H9 (cell line): ENCODE results near the gene NOS3. TPM values are rescaled to one million over a fixed set of nuclear protein-coding genes. Genes with fewer than 3 reads are reported as not detected.

ENCODE experiments used
- DNase-seq: peaks from one replicate; pipeline ENCODE4 v3.0.0-alpha.2; 2017
- H2AFZ ChIP-seq: one replicate; pipeline ENCODE4 v1.6.1; 2013; ENCODE audit warnings: mild to moderate bottlenecking, low read length, control low read depth, moderate library complexity
- H2AK5ac ChIP-seq: 2 replicates; pipeline ENCODE4 v1.6.1; 2013; ENCODE audit warnings: low read length, control low read depth, mixed read lengths; ENCODE audit not compliant: insufficient read length
- H2BK120ac ChIP-seq: one replicate; pipeline ENCODE4 v1.6.1; 2013; ENCODE audit warnings: low read depth, mild to moderate bottlenecking, low read length, control low read depth, inconsistent platforms; ENCODE audit not compliant: poor library complexity, severe bottlenecking
- H2BK12ac ChIP-seq: 2 replicates; pipeline ENCODE4 v1.6.1; 2013; ENCODE audit warnings: low read length, control low read depth, mixed read lengths, low read depth; ENCODE audit not compliant: insufficient read length
- H2BK15ac ChIP-seq: 2 replicates; pipeline ENCODE4 v1.6.1; 2013; ENCODE audit warnings: low read depth, low read length, control low read depth
- H2BK20ac ChIP-seq: one replicate; pipeline ENCODE4 v1.6.1; 2013; ENCODE audit warnings: low read depth, mild to moderate bottlenecking, low read length, control low read depth, inconsistent platforms; ENCODE audit not compliant: poor library complexity, severe bottlenecking
- H2BK5ac ChIP-seq: 2 replicates; pipeline ENCODE4 v1.6.1; 2013; ENCODE audit warnings: low read length, control low read depth, mixed read lengths; ENCODE audit not compliant: insufficient read length
- H3K14ac ChIP-seq: 2 replicates; pipeline ENCODE4 v1.6.1; 2013; ENCODE audit warnings: low read length, control low read depth; ENCODE audit not compliant: insufficient read depth
- H3K18ac ChIP-seq: 2 replicates; pipeline ENCODE4 v1.6.1; 2013; ENCODE audit warnings: low read depth, mild to moderate bottlenecking, mixed read lengths, low read length, control low read depth; ENCODE audit not compliant: insufficient read length
- H3K23ac ChIP-seq: 2 replicates; pipeline ENCODE4 v1.6.1; 2013; ENCODE audit warnings: low read length, control low read depth, mixed read lengths, low read depth; ENCODE audit not compliant: insufficient read length
- H3K23me2 ChIP-seq: 2 replicates; pipeline ENCODE4 v1.6.1; 2013; ENCODE audit warnings: low read depth, mild to moderate bottlenecking, mixed read lengths, low read length, control low read depth; ENCODE audit not compliant: insufficient read length, poor library complexity, severe bottlenecking
- H3K27ac ChIP-seq: 2 replicates; pipeline ENCODE4 v1.5.1; 2013; ENCODE audit warnings: low read length, control low read depth, mixed read lengths, low read depth; ENCODE audit not compliant: insufficient read length
- H3K27me3 ChIP-seq: 2 replicates; pipeline ENCODE4 v1.6.1; 2013; ENCODE audit warnings: low read length, control low read depth, inconsistent platforms; ENCODE audit not compliant: insufficient read depth
- H3K4ac ChIP-seq: 2 replicates; pipeline ENCODE4 v1.6.1; 2013; ENCODE audit warnings: low read depth, mild to moderate bottlenecking, control low read depth, inconsistent platforms, low read length, moderate library complexity
- H3K4me1 ChIP-seq: 2 replicates; pipeline ENCODE4 v1.6.1; 2013; ENCODE audit warnings: low read length, control low read depth, inconsistent platforms; ENCODE audit not compliant: insufficient read depth
- H3K4me2 ChIP-seq: 2 replicates; pipeline ENCODE4 v1.6.1; 2013; ENCODE audit warnings: low read length, control low read depth, mixed read lengths; ENCODE audit not compliant: insufficient read length, insufficient read depth
- H3K56ac ChIP-seq: 2 replicates; pipeline ENCODE4 v1.6.1; 2013; ENCODE audit warnings: low read depth, mild to moderate bottlenecking, mixed read lengths, low read length, control low read depth; ENCODE audit not compliant: insufficient read length
- H3K79me1 ChIP-seq: 2 replicates; pipeline ENCODE4 v1.6.1; 2013; ENCODE audit warnings: low read depth, mild to moderate bottlenecking, moderate library complexity, low read length, control low read depth, inconsistent platforms; ENCODE audit not compliant: insufficient read depth, poor library complexity, severe bottlenecking
- H3K79me2 ChIP-seq: 2 replicates; pipeline ENCODE4 v1.6.1; 2013; ENCODE audit warnings: low read length, control low read depth, inconsistent platforms; ENCODE audit not compliant: insufficient read depth
- H3K9ac ChIP-seq: 2 replicates; pipeline ENCODE4 v1.6.1; 2013; ENCODE audit warnings: low read length, control low read depth, mixed read lengths; ENCODE audit not compliant: insufficient read length; ENCODE audit errors: extremely low read depth
- H3K9me3 ChIP-seq: one replicate; pipeline ENCODE4 v1.6.1; 2013; ENCODE audit warnings: low read depth, low read length, inconsistent platforms; ENCODE audit not compliant: control insufficient read depth
- H3T11ph ChIP-seq: one replicate; pipeline ENCODE4 v1.6.1; 2013; ENCODE audit warnings: mild to moderate bottlenecking, low read length, control low read depth, inconsistent platforms
- H4K20me1 ChIP-seq: one replicate; pipeline ENCODE4 v1.6.1; 2013; ENCODE audit not compliant: control insufficient read depth, insufficient read length, insufficient read depth
- H4K5ac ChIP-seq: 2 replicates; pipeline ENCODE4 v1.6.1; 2013; ENCODE audit warnings: low read depth, mild to moderate bottlenecking, mixed read lengths, low read length, control low read depth; ENCODE audit not compliant: insufficient read length
- H4K8ac ChIP-seq: replicated peaks from 2 replicates; pipeline ENCODE4 v1.6.1; 2013; ENCODE audit warnings: low read length, control low read depth, mixed read lengths, low read depth; ENCODE audit not compliant: insufficient read length
- H4K91ac ChIP-seq: 2 replicates; pipeline ENCODE4 v1.6.1; 2013; ENCODE audit warnings: low read depth, mild to moderate bottlenecking, moderate library complexity, mixed read lengths, low read length, control low read depth; ENCODE audit not compliant: insufficient read length
- H3K27ac Mint-ChIP-seq, 3 experiments: 2 replicates in 2 of 3; 3 replicates in 1 of 3; pipeline ENCODE4 v1.8.0; 2020 to 2021; ENCODE audit warnings: mixed read lengths in 3 of 3, mild to moderate bottlenecking in 1 of 3, moderate library complexity in 1 of 3
- H3K27me3 Mint-ChIP-seq: 2 replicates; pipeline ENCODE4 v1.8.0; 2021; ENCODE audit warnings: low read depth, mild to moderate bottlenecking, moderate library complexity, mixed read lengths
- H3K36me3 Mint-ChIP-seq, 3 experiments: 2 replicates in 2 of 3; 3 replicates in 1 of 3; pipeline ENCODE4 v1.8.0; 2020 to 2021; ENCODE audit warnings: low read depth in 3 of 3, mixed read lengths in 3 of 3; ENCODE audit not compliant: insufficient read depth in 1 of 3
- H3K4me1 Mint-ChIP-seq, 2 experiments: 2 replicates each; pipeline ENCODE4 v1.8.0; 2020; ENCODE audit warnings: mixed read lengths in 2 of 2
- H3K4me3 Mint-ChIP-seq, 2 experiments: 2 replicates in 1 of 2; 3 replicates in 1 of 2; pipeline ENCODE4 v1.8.0; 2020 to 2021; ENCODE audit warnings: mild to moderate bottlenecking in 2 of 2, mixed read lengths in 2 of 2, moderate library complexity in 1 of 2
- H3K9me3 Mint-ChIP-seq, 2 experiments: 2 replicates in 1 of 2; 3 replicates in 1 of 2; pipeline ENCODE4 v1.8.0; 2020; ENCODE audit warnings: mild to moderate bottlenecking in 2 of 2, mixed read lengths in 2 of 2, moderate library complexity in 1 of 2
- WGBS: extraction: QIAGEN DNeasy Blood & Tissue Kit; methylation state at CpG from one replicate; pipeline ENCODE4 v1.1.7; 2013; ENCODE audit warnings: missing lambda C conversion rate, low lambda C conversion rate, mixed read lengths; ENCODE audit not compliant: insufficient read length; ENCODE audit errors: extremely low coverage; 5-methylcytosine and 5-hydroxymethylcytosine counted together
- total RNA-seq: library from RNA; stranded (reverse); gene quantifications from 2 replicates; pipeline ENCODE4 v1.2.1, GENCODE V29; 2021
- TF ChIP-seq, protein P1 (sequence below): fragments of 200-600 bp; sonication (generic); conservative IDR thresholded peaks from 3 replicates; pipeline ENCODE4 v1.8.0; 2021; ENCODE audit warnings: antibody characterized with exemption, mild to moderate bottlenecking

Gene NOS3
- total RNA-seq, 1 experiment from 2014 or later, result 4.5 TPM

DNA sequence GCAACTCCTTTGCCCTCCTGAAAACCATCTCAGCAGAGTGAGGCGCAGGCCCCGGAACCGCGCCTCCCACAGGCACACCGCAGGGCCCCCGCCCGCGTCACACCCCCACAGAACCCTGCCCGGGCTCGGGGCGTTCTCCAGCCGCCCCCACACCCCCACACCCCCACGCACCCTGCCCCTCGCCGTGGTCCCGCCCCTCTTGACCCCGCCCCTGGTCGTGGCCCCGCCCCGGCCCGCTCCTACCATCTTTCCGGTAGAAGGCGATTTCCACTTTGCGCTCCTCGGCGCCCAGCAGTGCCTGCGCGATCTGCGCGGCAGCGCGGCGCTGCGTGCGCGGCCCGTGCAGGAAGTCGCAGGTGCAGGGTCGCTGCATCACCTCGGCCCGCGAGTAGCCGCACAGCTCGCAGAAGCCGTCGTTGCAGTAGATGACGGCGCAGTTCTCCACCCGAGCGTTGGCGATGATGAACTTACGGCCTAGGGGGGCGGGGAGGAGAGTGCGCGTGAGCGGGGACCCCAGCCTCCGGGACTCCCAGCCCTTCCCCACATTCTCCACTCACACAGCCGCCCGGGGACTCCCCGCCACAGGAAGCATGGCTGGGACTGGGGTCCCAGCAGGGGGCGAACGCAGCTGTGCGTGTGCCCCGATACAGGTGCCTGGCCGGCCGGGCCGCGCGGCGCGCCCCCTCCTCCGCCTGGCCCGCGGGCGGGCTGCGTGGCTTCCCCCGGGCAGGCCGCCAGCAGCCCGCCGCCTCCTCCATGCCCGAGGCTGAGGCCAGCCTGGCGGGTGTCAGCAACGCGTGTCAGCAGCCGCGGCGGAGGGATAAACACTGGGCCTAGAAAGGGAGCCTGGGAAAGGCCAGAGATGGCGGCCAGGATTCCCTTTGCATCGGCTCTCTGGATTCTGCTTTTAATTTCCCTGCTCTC lies 16.1 kb upstream of the NOS3 start:
- H3K27ac Mint-ChIP-seq, result no peak overlapping the region
- H3K9ac ChIP-seq, result no peak overlapping the region
- DNase-seq, result peak; percentile 49
- H3K4me2 ChIP-seq, result peak overlapping the region; percentile 75
- no peak overlapping the region for H4K5ac ChIP-seq
- peaks cover 0 to 3% (median 0%) of the 10 kb centered on the region in 3 experiments; a peak in 3 of 7 replicates for H3K36me3 Mint-ChIP-seq
- H3K18ac ChIP-seq, result no peak overlapping the region
- no peaks in the 10 kb centered on the region for H3K79me1 ChIP-seq
- no peak overlapping the region for H2BK12ac ChIP-seq
- H4K20me1 ChIP-seq, result no peaks in the 10 kb centered on the region
- H3K27me3 Mint-ChIP-seq, result peaks cover 60% of the 10 kb centered on the region
- H3K9me3 Mint-ChIP-seq, result no peaks in the 10 kb centered on the region; a peak in 2 of 5 replicates
- peaks cover 47 to 64% of the 10 kb centered on the region in 2 experiments for H3K4me1 Mint-ChIP-seq
- no peak overlapping the region for H3T11ph ChIP-seq
- peaks cover 5% of the 10 kb centered on the region; the same call in 1 of the 2 replicates for H3K4me1 ChIP-seq
- H4K91ac ChIP-seq, result no peak overlapping the region
- H3K9me3 ChIP-seq, result no peaks in the 10 kb centered on the region
- H3K4ac ChIP-seq, result no peak overlapping the region
- H3K27ac ChIP-seq, result no peak overlapping the region
- H3K56ac ChIP-seq, result no peak overlapping the region
- H3K27me3 ChIP-seq, result peaks cover 7% of the 10 kb centered on the region; the same call in 1 of the 2 replicates
- no peak overlapping the region for H3K14ac ChIP-seq
- TF ChIP-seq, protein P1, sequence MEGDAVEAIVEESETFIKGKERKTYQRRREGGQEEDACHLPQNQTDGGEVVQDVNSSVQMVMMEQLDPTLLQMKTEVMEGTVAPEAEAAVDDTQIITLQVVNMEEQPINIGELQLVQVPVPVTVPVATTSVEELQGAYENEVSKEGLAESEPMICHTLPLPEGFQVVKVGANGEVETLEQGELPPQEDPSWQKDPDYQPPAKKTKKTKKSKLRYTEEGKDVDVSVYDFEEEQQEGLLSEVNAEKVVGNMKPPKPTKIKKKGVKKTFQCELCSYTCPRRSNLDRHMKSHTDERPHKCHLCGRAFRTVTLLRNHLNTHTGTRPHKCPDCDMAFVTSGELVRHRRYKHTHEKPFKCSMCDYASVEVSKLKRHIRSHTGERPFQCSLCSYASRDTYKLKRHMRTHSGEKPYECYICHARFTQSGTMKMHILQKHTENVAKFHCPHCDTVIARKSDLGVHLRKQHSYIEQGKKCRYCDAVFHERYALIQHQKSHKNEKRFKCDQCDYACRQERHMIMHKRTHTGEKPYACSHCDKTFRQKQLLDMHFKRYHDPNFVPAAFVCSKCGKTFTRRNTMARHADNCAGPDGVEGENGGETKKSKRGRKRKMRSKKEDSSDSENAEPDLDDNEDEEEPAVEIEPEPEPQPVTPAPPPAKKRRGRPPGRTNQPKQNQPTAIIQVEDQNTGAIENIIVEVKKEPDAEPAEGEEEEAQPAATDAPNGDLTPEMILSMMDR, result peak; percentile 36; the same call in 1 of the 3 replicates
- H3K79me2 ChIP-seq, result no peaks in the 10 kb centered on the region
- no peak overlapping the region for H2AFZ ChIP-seq
- no peak overlapping the region for H2AK5ac ChIP-seq
- WGBS, result no CpG with 5 or more reads among the region's 89 CpGs
- H4K8ac ChIP-seq, result no peak overlapping the region
- no peak overlapping the region for H2BK120ac ChIP-seq
- H2BK5ac ChIP-seq, result no peak overlapping the region
- no peak overlapping the region for H2BK20ac ChIP-seq
- H3K23ac ChIP-seq, result no peak overlapping the region
- H3K4me3 Mint-ChIP-seq, result peak overlapping the region; percentile 72 to 90
- H3K23me2 ChIP-seq, result peaks cover 19% of the 10 kb centered on the region
- no peak overlapping the region for H2BK15ac ChIP-seq
